ENCODE measurements around the gene TIGD1. TPM values are rescaled to one million over a fixed set of nuclear protein-coding genes. Genes with fewer than 3 reads are reported as not detected.

TIGD1 gene
- total RNA-seq, 1 experiment from 2014 or later = 6.0 TPM

DNA sequence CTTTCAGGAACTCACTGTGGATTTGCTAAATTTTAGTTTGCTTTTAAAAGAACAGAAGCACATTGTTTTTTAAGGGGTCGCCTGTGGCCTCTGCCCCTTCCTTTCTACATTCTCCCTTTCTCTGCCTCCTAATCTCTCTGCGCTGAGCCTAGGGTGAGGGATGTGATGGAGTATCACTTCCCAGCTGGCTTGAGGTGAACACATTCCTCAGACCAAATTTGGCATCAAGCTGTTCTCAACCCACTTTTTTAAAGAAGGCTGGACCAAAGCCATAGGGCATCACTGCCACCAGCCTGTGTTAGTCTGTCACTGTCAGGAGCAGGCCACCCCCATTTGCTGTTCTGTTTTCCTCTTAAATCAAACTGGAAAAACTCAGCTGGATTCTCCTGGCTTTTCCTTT is 27.5 kb upstream of the TIGD1 start:
- ChIA-PET RAD21 (ENCODE audit: low non-redundant PET in 1 of 2, low total read pairs in 2 of 2, uncharacterized antibody in 2 of 2, unreplicated experiment in 2 of 2) (no interaction called here), POLR2A (no interaction called here), CTCF (no interaction called here)
- ATAC-seq (no peak), DNase-seq (ENCODE audit: low read depth, low spot score) (no peak)
- Histone ChIP-seq H2AFZ (ENCODE audit: low read depth, low read length, poor library complexity, severe bottlenecking) (no peak overlapping the region), H3K9me3 (ENCODE audit: control insufficient read depth in 1 of 2, insufficient read depth in 1 of 2, low read depth in 1 of 2, low read length in 2 of 2) (no peaks in the 10 kb centered on the region), H3K9me2 (ENCODE audit: insufficient read depth) (no peaks in the 10 kb centered on the region), H3K4me3 (replicated peaks in 1 of 2; ENCODE audit: low read depth in 1 of 2, low read length in 2 of 2) (no peak overlapping the region), H3K27me3 (ENCODE audit: insufficient read depth, low read length) (no peaks in the 10 kb centered on the region), H3K9ac (ENCODE audit: low read length) (no peak overlapping the region), H3K36me3 (ENCODE audit: control insufficient read depth in 1 of 2, insufficient read depth in 2 of 2, low read length in 2 of 2) (peaks cover 0 to 2% of the 10 kb centered on the region in 2 experiments; a peak in 2 of 4 replicates), H4K20me1 (ENCODE audit: insufficient read depth) (no peaks in the 10 kb centered on the region), H3K79me2 (ENCODE audit: insufficient read depth, low read length) (no peaks in the 10 kb centered on the region), H3K4me1 (ENCODE audit: control insufficient read depth in 1 of 2, insufficient read depth in 2 of 2, low read length in 2 of 2) (no peaks in the 10 kb centered on the region), H3K27ac (ENCODE audit: low read depth, low read length) (no peak overlapping the region), H3K4me2 (ENCODE audit: low read length) (no peak overlapping the region)
- intact Hi-C loops (cut with micrococcal nuclease) = no loop called here
- TF ChIP-seq SRF (IDR thresholded peaks at IDR 0.05; ENCODE audit: low read depth) = no peak
- TF ChIP-seq, protein P1, sequence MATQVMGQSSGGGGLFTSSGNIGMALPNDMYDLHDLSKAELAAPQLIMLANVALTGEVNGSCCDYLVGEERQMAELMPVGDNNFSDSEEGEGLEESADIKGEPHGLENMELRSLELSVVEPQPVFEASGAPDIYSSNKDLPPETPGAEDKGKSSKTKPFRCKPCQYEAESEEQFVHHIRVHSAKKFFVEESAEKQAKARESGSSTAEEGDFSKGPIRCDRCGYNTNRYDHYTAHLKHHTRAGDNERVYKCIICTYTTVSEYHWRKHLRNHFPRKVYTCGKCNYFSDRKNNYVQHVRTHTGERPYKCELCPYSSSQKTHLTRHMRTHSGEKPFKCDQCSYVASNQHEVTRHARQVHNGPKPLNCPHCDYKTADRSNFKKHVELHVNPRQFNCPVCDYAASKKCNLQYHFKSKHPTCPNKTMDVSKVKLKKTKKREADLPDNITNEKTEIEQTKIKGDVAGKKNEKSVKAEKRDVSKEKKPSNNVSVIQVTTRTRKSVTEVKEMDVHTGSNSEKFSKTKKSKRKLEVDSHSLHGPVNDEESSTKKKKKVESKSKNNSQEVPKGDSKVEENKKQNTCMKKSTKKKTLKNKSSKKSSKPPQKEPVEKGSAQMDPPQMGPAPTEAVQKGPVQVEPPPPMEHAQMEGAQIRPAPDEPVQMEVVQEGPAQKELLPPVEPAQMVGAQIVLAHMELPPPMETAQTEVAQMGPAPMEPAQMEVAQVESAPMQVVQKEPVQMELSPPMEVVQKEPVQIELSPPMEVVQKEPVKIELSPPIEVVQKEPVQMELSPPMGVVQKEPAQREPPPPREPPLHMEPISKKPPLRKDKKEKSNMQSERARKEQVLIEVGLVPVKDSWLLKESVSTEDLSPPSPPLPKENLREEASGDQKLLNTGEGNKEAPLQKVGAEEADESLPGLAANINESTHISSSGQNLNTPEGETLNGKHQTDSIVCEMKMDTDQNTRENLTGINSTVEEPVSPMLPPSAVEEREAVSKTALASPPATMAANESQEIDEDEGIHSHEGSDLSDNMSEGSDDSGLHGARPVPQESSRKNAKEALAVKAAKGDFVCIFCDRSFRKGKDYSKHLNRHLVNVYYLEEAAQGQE (IDR thresholded peaks at IDR 0.05; ENCODE audit: low read depth) = no peak
- TF ChIP-seq CEBPB (IDR thresholded peaks at IDR 0.05; ENCODE audit: low read depth) = no peak
- no peak for TF ChIP-seq SIN3A (IDR thresholded peaks at IDR 0.05; ENCODE audit: low read depth)
- no peak for TF ChIP-seq EGR1 (IDR thresholded peaks at IDR 0.05; ENCODE audit: low read depth)
- TF ChIP-seq EZH2phosphoT487 (IDR thresholded peaks at IDR 0.05; ENCODE audit: borderline replicate concordance) = no peak
- TF ChIP-seq CBX3 (IDR thresholded peaks at IDR 0.05; ENCODE audit: low read depth) = no peak
- no peak for TF ChIP-seq ZFX (IDR thresholded peaks at IDR 0.05)
- no peak for TF ChIP-seq SP1 (IDR thresholded peaks at IDR 0.05; ENCODE audit: low read depth)
- no TSS peak for BruUV-seq (replicated peaks)

DNA sequence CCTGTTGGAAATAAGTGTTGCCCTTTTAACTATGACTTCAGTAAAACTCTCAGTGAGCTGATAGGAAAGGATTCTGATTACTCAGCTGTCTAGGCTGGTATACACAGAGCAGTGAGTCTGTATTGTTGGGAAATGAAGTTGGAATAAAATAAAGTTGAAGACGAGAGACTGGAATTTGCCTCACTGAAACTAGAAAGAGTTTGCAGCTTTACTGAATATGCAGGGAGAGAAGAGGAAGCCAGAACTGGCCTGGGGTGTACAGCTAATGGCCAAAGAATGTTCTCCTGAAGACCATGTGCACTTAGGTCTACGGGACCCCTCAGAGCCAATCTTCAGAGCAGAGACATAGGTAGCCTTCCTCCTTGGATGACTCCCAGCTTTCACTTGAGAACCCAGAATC is 26.6 kb upstream of the TIGD1 start:
- ChIA-PET POLR2A (no interaction called here), CTCF (no interaction called here), RAD21 (ENCODE audit: low non-redundant PET in 1 of 2, low total read pairs in 2 of 2, uncharacterized antibody in 2 of 2, unreplicated experiment in 2 of 2) (no interaction called here)
- DNase-seq (ENCODE audit: low read depth, low spot score) (no peak), ATAC-seq (no peak)
- Histone ChIP-seq H3K9me2 (ENCODE audit: insufficient read depth) (no peaks in the 10 kb centered on the region), H3K36me3 (ENCODE audit: control insufficient read depth in 1 of 2, insufficient read depth in 2 of 2, low read length in 2 of 2) (peaks cover 0 to 2% of the 10 kb centered on the region in 2 experiments; a peak in 1 of 4 replicates), H3K4me1 (ENCODE audit: control insufficient read depth in 1 of 2, insufficient read depth in 2 of 2, low read length in 2 of 2) (no peaks in the 10 kb centered on the region), H3K79me2 (ENCODE audit: insufficient read depth, low read length) (no peaks in the 10 kb centered on the region), H3K4me2 (ENCODE audit: low read length) (no peak overlapping the region), H3K9ac (ENCODE audit: low read length) (no peak overlapping the region), H3K9me3 (ENCODE audit: control insufficient read depth in 1 of 2, insufficient read depth in 1 of 2, low read depth in 1 of 2, low read length in 2 of 2) (no peaks in the 10 kb centered on the region), H2AFZ (ENCODE audit: low read depth, low read length, poor library complexity, severe bottlenecking) (no peak overlapping the region), H4K20me1 (ENCODE audit: insufficient read depth) (no peaks in the 10 kb centered on the region), H3K27ac (ENCODE audit: low read depth, low read length) (no peak overlapping the region), H3K4me3 (replicated peaks in 1 of 2; ENCODE audit: low read depth in 1 of 2, low read length in 2 of 2) (no peak overlapping the region), H3K27me3 (ENCODE audit: insufficient read depth, low read length) (no peaks in the 10 kb centered on the region)
- intact Hi-C loops (cut with micrococcal nuclease) = no loop called here
- TF ChIP-seq EZH2 (IDR thresholded peaks at IDR 0.05) = no peak
- no peak for TF ChIP-seq CBX3 (IDR thresholded peaks at IDR 0.05; ENCODE audit: low read depth)
- TF ChIP-seq, protein P2, sequence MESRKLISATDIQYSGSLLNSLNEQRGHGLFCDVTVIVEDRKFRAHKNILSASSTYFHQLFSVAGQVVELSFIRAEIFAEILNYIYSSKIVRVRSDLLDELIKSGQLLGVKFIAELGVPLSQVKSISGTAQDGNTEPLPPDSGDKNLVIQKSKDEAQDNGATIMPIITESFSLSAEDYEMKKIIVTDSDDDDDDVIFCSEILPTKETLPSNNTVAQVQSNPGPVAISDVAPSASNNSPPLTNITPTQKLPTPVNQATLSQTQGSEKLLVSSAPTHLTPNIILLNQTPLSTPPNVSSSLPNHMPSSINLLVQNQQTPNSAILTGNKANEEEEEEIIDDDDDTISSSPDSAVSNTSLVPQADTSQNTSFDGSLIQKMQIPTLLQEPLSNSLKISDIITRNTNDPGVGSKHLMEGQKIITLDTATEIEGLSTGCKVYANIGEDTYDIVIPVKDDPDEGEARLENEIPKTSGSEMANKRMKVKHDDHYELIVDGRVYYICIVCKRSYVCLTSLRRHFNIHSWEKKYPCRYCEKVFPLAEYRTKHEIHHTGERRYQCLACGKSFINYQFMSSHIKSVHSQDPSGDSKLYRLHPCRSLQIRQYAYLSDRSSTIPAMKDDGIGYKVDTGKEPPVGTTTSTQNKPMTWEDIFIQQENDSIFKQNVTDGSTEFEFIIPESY (IDR thresholded peaks at IDR 0.05; ENCODE audit: extremely low read depth, insufficient replicate concordance, low read length) = no peak
- TF ChIP-seq, protein P3, sequence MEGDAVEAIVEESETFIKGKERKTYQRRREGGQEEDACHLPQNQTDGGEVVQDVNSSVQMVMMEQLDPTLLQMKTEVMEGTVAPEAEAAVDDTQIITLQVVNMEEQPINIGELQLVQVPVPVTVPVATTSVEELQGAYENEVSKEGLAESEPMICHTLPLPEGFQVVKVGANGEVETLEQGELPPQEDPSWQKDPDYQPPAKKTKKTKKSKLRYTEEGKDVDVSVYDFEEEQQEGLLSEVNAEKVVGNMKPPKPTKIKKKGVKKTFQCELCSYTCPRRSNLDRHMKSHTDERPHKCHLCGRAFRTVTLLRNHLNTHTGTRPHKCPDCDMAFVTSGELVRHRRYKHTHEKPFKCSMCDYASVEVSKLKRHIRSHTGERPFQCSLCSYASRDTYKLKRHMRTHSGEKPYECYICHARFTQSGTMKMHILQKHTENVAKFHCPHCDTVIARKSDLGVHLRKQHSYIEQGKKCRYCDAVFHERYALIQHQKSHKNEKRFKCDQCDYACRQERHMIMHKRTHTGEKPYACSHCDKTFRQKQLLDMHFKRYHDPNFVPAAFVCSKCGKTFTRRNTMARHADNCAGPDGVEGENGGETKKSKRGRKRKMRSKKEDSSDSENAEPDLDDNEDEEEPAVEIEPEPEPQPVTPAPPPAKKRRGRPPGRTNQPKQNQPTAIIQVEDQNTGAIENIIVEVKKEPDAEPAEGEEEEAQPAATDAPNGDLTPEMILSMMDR (IDR thresholded peaks at IDR 0.05 in 2 of 3, conservative IDR thresholded peaks at IDR 0.05 in 1 of 3; ENCODE audit: borderline replicate concordance in 1 of 3, insufficient read depth in 1 of 3, low read depth in 2 of 3, low read length in 2 of 3) = no peak
- no peak for TF ChIP-seq SP1 (IDR thresholded peaks at IDR 0.05; ENCODE audit: low read depth)
- TF ChIP-seq SRF (IDR thresholded peaks at IDR 0.05; ENCODE audit: low read depth) = no peak
- no peak for TF ChIP-seq EZH2phosphoT487 (IDR thresholded peaks at IDR 0.05; ENCODE audit: borderline replicate concordance)
- no TSS peak for BruUV-seq (replicated peaks)
